GM19328 (cell line): ENCODE measurements around the gene KCNJ1.
A peak's percentile ranks its signal among the peaks of the same experiment; 100 is the strongest.

ENCODE experiments used
- ATAC-seq: cut with Tn5 transposase; IDR thresholded peaks from one replicate; pipeline ENCODE4 v1.9.1; 2021; ENCODE audit warnings: mild to moderate bottlenecking, moderate library complexity; ENCODE audit not compliant: unreplicated experiment

KCNJ1 gene

GRCh38 chr11:128796270-128796669 is 70.8 kb downstream of the KCNJ1 start:
- peak; percentile 94 for ATAC-seq

DNA sequence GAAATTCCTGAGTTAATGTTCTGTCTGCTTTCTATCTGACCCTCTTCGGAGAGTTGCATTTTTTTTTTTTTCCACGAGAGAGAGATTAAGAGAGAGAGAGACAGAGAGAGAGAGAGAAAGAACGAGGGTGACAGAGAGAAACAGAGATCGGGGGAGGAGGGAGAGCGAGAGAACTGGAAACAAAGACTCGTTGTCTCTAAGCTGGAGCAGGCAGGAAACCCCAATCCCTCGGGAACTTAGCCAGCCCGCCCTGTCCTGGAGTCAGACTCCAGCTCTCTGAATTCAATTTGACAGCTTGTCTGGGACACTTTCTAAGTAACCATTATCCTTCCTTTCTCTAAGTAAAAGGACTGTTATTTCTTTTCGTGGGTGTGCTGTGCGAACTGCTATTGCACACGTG is 76.9 kb downstream of the KCNJ1 start:
- ATAC-seq: no peak

DNA sequence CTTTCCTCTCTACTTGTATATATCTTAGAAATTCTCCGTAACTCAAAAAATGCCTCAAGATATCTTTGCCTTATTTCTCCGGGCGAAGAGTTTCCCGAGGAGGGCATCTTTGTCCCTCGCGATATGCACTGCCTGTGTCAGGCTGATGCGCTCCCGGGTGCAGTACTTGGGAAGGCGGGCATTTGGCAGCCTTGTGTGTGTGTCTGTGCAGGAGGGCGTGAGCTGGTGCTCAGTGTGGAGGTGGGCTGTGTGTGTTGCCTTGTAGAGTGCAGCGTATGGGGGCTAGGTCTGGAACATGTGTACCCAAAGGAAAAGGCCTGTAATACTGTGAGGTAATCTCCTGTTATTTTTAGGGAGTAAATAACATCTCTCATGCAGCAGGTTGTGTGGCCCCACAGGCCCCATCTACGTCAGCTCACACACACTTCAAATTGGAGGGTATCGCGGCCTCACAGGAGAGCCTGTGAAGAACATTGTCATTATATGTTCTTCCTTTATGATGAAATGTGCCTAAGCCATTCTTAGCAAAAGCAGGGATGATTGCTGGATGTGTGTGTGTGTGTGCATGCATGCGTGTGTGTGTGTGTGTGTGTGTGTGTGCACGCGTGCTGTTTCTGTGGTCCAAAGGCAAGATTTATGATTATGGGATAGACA is 77.5 kb downstream of the KCNJ1 start:
- no peak for ATAC-seq
